Gastroesophageal sphincter (tissue), 4 donors: ENCODE data around the gene MIB2. TPM values are rescaled to one million over a fixed set of nuclear protein-coding genes. Genes with fewer than 3 reads are reported as not detected.

Experiments used
- ATAC-seq: fragments of 150-250 bp; one replicate; pipeline ENCODE4 v1.9.1; 2016; ENCODE audit warnings: mild to moderate bottlenecking, moderate library complexity
- H3K27ac ChIP-seq, 4 donors: fragments of 200-600 bp; sonication (generic) in 3 of 4; 1 replicate in 3 of 4; 2 replicates in 1 of 4; pipeline ENCODE4 v1.5.1; 2016 to 2019
- H3K27me3 ChIP-seq: fragments of 200-600 bp; sonication (generic); one replicate; pipeline ENCODE4 v1.5.1; 2019
- H3K36me3 ChIP-seq, 2 donors: fragments of 200-600 bp; sonication (generic); one replicate each; pipeline ENCODE4 v1.5.1; 2019; ENCODE audit warnings: control low read depth in 1 of 2
- H3K4me1 ChIP-seq, 3 donors: fragments of 200-600 bp; sonication (generic); 1 replicate in 2 of 3; 2 replicates in 1 of 3; pipeline ENCODE4 v1.5.1; 2016 to 2019; ENCODE audit warnings: control low read depth in 2 of 3
- H3K4me3 ChIP-seq, 2 donors: fragments of 200-600 bp; sonication (generic); one replicate each; pipeline ENCODE4 v1.5.1; 2019; ENCODE audit warnings: mild to moderate bottlenecking in 1 of 2, moderate library complexity in 1 of 2
- H3K9me3 ChIP-seq, 3 donors: fragments of 200-600 bp; sonication (generic); one replicate each; pipeline ENCODE4 v1.5.1; 2017 to 2019; ENCODE audit warnings: control low read depth in 2 of 3
- EP300 ChIP-seq: sonication (generic); formaldehyde crosslinking; IDR thresholded peaks from one replicate; pipeline ENCODE4 v1.6.1; 2017; ENCODE audit warnings: antibody characterized with exemption, mild to moderate bottlenecking
- POLR2A ChIP-seq, 2 donors: fragments of 450-650 bp; IDR thresholded peaks; one replicate each; pipeline ENCODE4 v1.6.1; 2017; ENCODE audit warnings: antibody characterized with exemption in 2 of 2, mild to moderate bottlenecking in 2 of 2, moderate library complexity in 1 of 2
- POLR2AphosphoS5 ChIP-seq: sonication (generic); formaldehyde crosslinking; IDR thresholded peaks from one replicate; pipeline ENCODE4 v1.6.1; 2017; ENCODE audit warnings: antibody characterized with exemption
- WGBS, 2 donors: methylation state at CpG; one replicate each; pipeline ENCODE4 v1.1.5; 2018; ENCODE audit warnings: low coverage in 1 of 2; 5-methylcytosine and 5-hydroxymethylcytosine counted together
- total RNA-seq, 4 donors: library from RNA; depleted of rRNA; stranded (reverse); fragments of >200 nt; gene quantifications; one replicate each; pipeline ENCODE4 v1.1.0, GENCODE V29; 2016
- TF ChIP-seq, protein P1 (sequence below), 4 experiments: fragments of 200-600 bp in 2 of 4; fragments of 450-650 bp in 2 of 4; sonication (generic) in 1 of 4; IDR thresholded peaks; one replicate each; pipeline ENCODE4 v1.5.1; 2017 to 2019; ENCODE audit warnings: antibody characterized with exemption in 4 of 4, mild to moderate bottlenecking in 2 of 4, moderate library complexity in 2 of 4

The MIB2 gene
- total RNA-seq, 4 donors from 2014 or later = 51.4 to 85.3 (median 69.3) TPM

- no peak for TF ChIP-seq POLR2AphosphoS5
- no peak for TF ChIP-seq POLR2A (IDR thresholded peaks at IDR 0.05)
- TF ChIP-seq, protein P1, sequence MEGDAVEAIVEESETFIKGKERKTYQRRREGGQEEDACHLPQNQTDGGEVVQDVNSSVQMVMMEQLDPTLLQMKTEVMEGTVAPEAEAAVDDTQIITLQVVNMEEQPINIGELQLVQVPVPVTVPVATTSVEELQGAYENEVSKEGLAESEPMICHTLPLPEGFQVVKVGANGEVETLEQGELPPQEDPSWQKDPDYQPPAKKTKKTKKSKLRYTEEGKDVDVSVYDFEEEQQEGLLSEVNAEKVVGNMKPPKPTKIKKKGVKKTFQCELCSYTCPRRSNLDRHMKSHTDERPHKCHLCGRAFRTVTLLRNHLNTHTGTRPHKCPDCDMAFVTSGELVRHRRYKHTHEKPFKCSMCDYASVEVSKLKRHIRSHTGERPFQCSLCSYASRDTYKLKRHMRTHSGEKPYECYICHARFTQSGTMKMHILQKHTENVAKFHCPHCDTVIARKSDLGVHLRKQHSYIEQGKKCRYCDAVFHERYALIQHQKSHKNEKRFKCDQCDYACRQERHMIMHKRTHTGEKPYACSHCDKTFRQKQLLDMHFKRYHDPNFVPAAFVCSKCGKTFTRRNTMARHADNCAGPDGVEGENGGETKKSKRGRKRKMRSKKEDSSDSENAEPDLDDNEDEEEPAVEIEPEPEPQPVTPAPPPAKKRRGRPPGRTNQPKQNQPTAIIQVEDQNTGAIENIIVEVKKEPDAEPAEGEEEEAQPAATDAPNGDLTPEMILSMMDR (IDR thresholded peaks at IDR 0.05) = no peak
- no peak for TF ChIP-seq EP300
- Histone ChIP-seq H3K4me3 (no peak overlapping the region), H3K9me3 (no peaks in the 10 kb centered on the region), H3K36me3 (no peaks in the 10 kb centered on the region), H3K27me3 (peaks cover 72% of the 10 kb centered on the region), H3K4me1 (peaks cover 0 to 31% (median 11%) of the 10 kb centered on the region in 3 donors), H3K27ac (no peak overlapping the region)
- WGBS, 2 donors = no CpG with 5 or more reads among the region's 13 CpGs
- no peak for ATAC-seq
Measured at GRCh38 chr1:1598720-1599029, 16.6 kb upstream of the MIB2 start.

DNA sequence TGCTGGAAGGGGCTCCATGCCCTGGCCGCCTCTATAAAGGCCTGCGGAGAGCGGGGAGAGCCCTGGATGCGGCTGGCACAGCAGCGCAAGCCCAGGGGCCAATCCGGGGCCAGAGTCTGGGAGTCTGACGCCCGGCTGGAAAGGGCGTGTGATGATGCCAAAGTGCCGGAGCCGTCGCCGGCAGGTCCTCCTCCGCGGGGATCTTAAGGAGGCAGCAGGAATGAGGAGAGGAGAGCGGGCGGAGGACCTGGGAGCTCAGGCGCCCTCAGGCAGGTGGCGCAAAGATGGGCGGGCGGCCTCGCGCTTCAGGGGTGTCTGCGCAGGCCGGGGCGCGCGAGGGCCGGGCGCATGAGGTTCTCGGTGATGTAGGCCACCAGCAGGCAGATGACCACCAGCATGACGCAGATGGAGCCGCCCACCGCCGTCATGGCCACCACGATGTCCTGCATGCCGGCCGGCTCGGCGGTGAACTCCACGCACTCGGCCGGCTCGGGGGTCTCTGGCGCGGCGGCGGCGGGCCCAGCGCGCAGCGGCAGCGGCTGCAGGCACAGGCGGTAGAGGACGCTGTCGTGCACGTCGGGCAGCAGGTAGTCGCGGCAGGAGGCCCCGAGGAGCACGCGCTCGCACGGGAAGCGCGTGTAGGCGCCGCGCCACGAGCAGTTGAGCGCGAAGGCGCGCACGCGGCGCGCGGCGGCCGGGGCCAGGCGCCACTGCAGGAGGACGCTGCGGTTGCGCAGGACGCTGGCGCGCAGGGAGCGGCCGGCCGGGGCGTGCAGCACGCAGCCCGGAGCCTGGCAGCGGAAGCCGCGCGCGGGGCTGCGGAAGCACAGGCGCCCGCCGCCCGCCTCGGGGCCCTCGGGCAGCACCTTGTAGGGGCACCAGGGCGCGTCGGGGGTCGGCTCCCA is 16.0 kb upstream of the MIB2 start:
- no peaks in the 10 kb centered on the region for H3K9me3 ChIP-seq
- no peaks in the 10 kb centered on the region for H3K36me3 ChIP-seq
- H3K27ac ChIP-seq = no peak overlapping the region
- TF ChIP-seq, protein P1 (IDR thresholded peaks at IDR 0.05) = no peak
- TF ChIP-seq POLR2A (IDR thresholded peaks at IDR 0.05) (no peak), EP300 (no peak), POLR2AphosphoS5 (no peak)
- peaks cover 0 to 31% (median 11%) of the 10 kb centered on the region in 3 donors for H3K4me1 ChIP-seq
- peak overlapping the region in 1 of 2 donors; percentile 50 for H3K4me3 ChIP-seq
- WGBS, 2 donors = no CpG with 5 or more reads among the region's 111 CpGs
- peak; percentile 31 for ATAC-seq
- peaks cover 78% of the 10 kb centered on the region for H3K27me3 ChIP-seq

GRCh38 chr1:1599935-1600860 is 15.1 kb upstream of the MIB2 start, which contains the start of gene FNDC10:
TSS of gene FNDC10 (minus strand) at chr1:1600135. CDS start at chr1:1600015, 120 bp downstream.
- Histone ChIP-seq H3K9me3 (no peaks in the 10 kb centered on the region), H3K4me1 (peaks cover 0 to 31% (median 11%) of the 10 kb centered on the region in 3 donors), H3K27me3 (peaks cover 87% of the 10 kb centered on the region), H3K4me3 (peak within 1 kb of the TSS in 1 of 2 donors; percentile 50), H3K27ac (no peak within 1 kb of the TSS), H3K36me3 (no peaks in the 10 kb centered on the region)
- no peak for TF ChIP-seq POLR2A (IDR thresholded peaks at IDR 0.05)
- TF ChIP-seq, protein P1 (IDR thresholded peaks at IDR 0.05) = no peak
- no peak for TF ChIP-seq EP300
- no peak for TF ChIP-seq POLR2AphosphoS5
- peak; percentile 12 for ATAC-seq
- WGBS, 2 donors = 30% methylated on average over 2 of the region's 125 CpGs; no CpG with 5 or more reads in 1 of the 2 donors

DNA sequence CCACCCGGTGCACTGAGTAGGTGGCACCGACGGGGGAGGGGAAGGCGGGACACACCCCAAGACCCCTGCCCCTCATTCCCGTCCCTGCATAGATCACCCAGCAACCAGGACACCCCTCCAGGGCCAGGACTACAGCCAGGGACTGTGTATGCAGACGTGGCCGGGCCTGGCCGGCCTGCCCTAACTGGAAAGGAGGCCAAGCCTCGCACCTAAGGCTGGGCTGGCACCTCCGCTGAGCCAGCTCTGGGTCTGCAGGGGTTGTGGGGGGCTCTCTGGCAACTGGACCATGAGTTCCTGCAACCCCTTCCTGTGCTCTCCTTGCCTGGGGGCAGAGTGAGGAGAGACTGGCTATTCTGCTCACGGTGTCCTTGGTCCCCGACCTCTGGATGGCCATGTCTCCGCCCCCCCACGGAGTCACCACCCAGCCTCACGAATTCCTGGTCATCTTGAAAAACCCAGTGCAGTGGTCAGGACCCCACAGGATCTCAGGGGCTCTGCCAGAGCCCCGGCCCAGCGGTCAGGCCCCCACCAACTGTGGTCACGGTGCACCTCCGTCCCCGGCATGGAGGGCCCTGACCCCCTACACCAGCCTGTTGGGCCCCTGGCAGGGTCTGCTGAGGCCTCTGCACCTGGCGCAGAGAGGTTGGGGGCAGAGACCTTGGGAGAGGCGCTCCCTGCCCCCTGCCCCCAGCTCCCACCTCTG is 14.3 kb upstream of the MIB2 start:
- peak overlapping the region in 1 of 2 donors; percentile 50 for H3K4me3 ChIP-seq
- TF ChIP-seq EP300 (no peak), POLR2A (IDR thresholded peaks at IDR 0.05) (no peak), POLR2AphosphoS5 (no peak)
- TF ChIP-seq, protein P1 (IDR thresholded peaks at IDR 0.05) = no peak
- ATAC-seq = no peak
- WGBS, 2 donors = 30% methylated on average over 2 of the region's 22 CpGs; no CpG with 5 or more reads in 1 of the 2 donors
- no peaks in the 10 kb centered on the region for H3K9me3 ChIP-seq
- H3K36me3 ChIP-seq = no peaks in the 10 kb centered on the region
- peaks cover 0 to 31% (median 11%) of the 10 kb centered on the region in 3 donors for H3K4me1 ChIP-seq
- H3K27me3 ChIP-seq = peaks cover 89% of the 10 kb centered on the region
- no peak overlapping the region for H3K27ac ChIP-seq
